GM12878 (cell line): ENCODE data around the gene VPS45. TPM values are rescaled to one million over a fixed set of nuclear protein-coding genes. Genes with fewer than 3 reads are reported as not detected.
A peak's percentile ranks its signal among the peaks of the same experiment; 100 is the strongest.

Experiments used
- ATAC-seq: fragments of 200-7000 bp; cut with Tn5 transposase; 3 replicates; pipeline ENCODE4 v1.9.1; 2020; ENCODE audit warnings: mild to moderate bottlenecking, moderate library complexity
- BruUV-seq: library from RNA; stranded (reverse); fragments of 400-500 nt; replicated peaks from 2 replicates; lab custom pipeline; 2021; lab: Mats Ljungman, UMichigan
- CTCF ChIA-PET: fragments of 300-600 bp; sonication (Branson Sonifier 250); formaldehyde crosslinking; extraction: SDS; loops from one replicate; lab custom pipeline; 2021; ENCODE audit warnings: inconsistent platforms; lab: Yijun Ruan, JAX
- POLR2A ChIA-PET: fragments of 350-600 bp; formaldehyde crosslinking; extraction: SDS; loops from one replicate; lab custom pipeline; 2021; ENCODE audit warnings: inconsistent platforms; lab: Charles Lee
- RAD21 ChIA-PET: fragments of 300-600 bp; sonication (Branson Sonifier 250); formaldehyde crosslinking; loops from one replicate; lab custom pipeline; 2023; ENCODE audit warnings: antibody characterized with exemption; ENCODE audit not compliant: unreplicated experiment; lab: Charles Lee
- SMC1A ChIA-PET: fragments of 300-600 bp; sonication (Branson Sonifier 250); formaldehyde crosslinking; loops from one replicate; lab custom pipeline; 2023; ENCODE audit not compliant: unreplicated experiment, uncharacterized antibody; lab: Charles Lee
- DNase-seq: peaks from one replicate; pipeline ENCODE4 v3.0.0-alpha.2; 2011; ENCODE audit warnings: low read depth, low spot score
- FAIRE-seq: peaks from 3 replicates; lab custom pipeline; 2011; peaks lifted over from hg19 to GRCh38; lab: Jason Lieb, UNC
- H2AFZ ChIP-seq: 2 replicates; pipeline ENCODE4 v1.6.0; 2011; ENCODE audit warnings: low read depth, low read length, control low read depth; ENCODE audit not compliant: control insufficient read depth
- H3K27ac ChIP-seq: 2 replicates; pipeline ENCODE4 v1.5.1; 2011; ENCODE audit warnings: control low read depth; ENCODE audit not compliant: control insufficient read depth, insufficient read depth
- H3K27me3 ChIP-seq, 2 experiments: replicated peaks in 1 of 2; 2 replicates each; pipeline versions ENCODE4 v1.6.0 to v1.6.1; 2011; ENCODE audit warnings: low read length in 1 of 2; ENCODE audit not compliant: control insufficient read depth in 2 of 2, insufficient read depth in 2 of 2
- H3K36me3 ChIP-seq, 2 experiments: 2 replicates each; pipeline ENCODE4 v1.5.1; 2011; ENCODE audit warnings: low read length in 1 of 2; ENCODE audit not compliant: control insufficient read depth in 2 of 2, insufficient read depth in 2 of 2
- H3K4me1 ChIP-seq: 2 replicates; pipeline ENCODE4 v1.6.1; 2011; ENCODE audit warnings: mild to moderate bottlenecking, low read length, moderate library complexity, mixed read lengths; ENCODE audit not compliant: control insufficient read depth, insufficient read depth
- H3K4me2 ChIP-seq: 2 replicates; pipeline ENCODE4 v1.6.0; 2011; ENCODE audit warnings: control low read depth; ENCODE audit not compliant: control insufficient read depth, insufficient read depth
- H3K4me3 ChIP-seq: fragments of 200-600 bp; sonication (generic); 2 replicates; pipeline ENCODE4 v1.5.1; 2016
- H3K79me2 ChIP-seq: 2 replicates; pipeline ENCODE4 v1.6.0; 2011; ENCODE audit warnings: low read length; ENCODE audit not compliant: control insufficient read depth, insufficient read depth
- H3K9ac ChIP-seq: 2 replicates; pipeline ENCODE4 v1.8.0; 2011; ENCODE audit warnings: low read length, control low read depth, mixed read lengths; ENCODE audit not compliant: control insufficient read depth, insufficient read depth
- H3K9me3 ChIP-seq: replicated peaks from 3 replicates; pipeline ENCODE4 v1.5.1; 2011; ENCODE audit warnings: mild to moderate bottlenecking, low read length; ENCODE audit not compliant: control insufficient read depth, insufficient read depth
- H4K20me1 ChIP-seq: 2 replicates; pipeline ENCODE4 v1.6.0; 2011; ENCODE audit not compliant: control insufficient read depth, insufficient read depth
- CHD1 ChIP-seq: IDR thresholded peaks from 2 replicates; pipeline ENCODE4 v1.6.1; 2012; ENCODE audit warnings: low read depth, low read length, improper control_type of control experiment
- CHD4 ChIP-seq: fragments of 200-600 bp; sonication (generic); IDR thresholded peaks from 2 replicates; pipeline ENCODE4 v1.6.1; 2016; ENCODE audit warnings: mild to moderate bottlenecking
- E2F8 ChIP-seq: fragments of 450-650 bp; IDR thresholded peaks from 2 replicates; pipeline ENCODE4 v1.6.1; 2018; ENCODE audit warnings: mild to moderate bottlenecking, low read depth, moderate library complexity; ENCODE audit not compliant: partially characterized antibody
- IKZF2 ChIP-seq, 2 experiments: fragments of 450-650 bp; IDR thresholded peaks; 2 replicates each; pipeline ENCODE4 v1.6.1; 2017; ENCODE audit warnings: mild to moderate bottlenecking in 2 of 2, moderate library complexity in 2 of 2
- LARP7 ChIP-seq: fragments of 450-650 bp; IDR thresholded peaks from 2 replicates; pipeline ENCODE4 v1.6.1; 2017; ENCODE audit warnings: mild to moderate bottlenecking
- MLLT1 ChIP-seq: fragments of 450-650 bp; IDR thresholded peaks from 2 replicates; pipeline ENCODE4 v1.6.1; 2016; ENCODE audit warnings: mild to moderate bottlenecking
- RAD21 ChIP-seq: IDR thresholded peaks from 2 replicates; pipeline ENCODE4 v1.6.1; 2011; ENCODE audit warnings: mild to moderate bottlenecking, low read depth, low read length, moderate library complexity; ENCODE audit not compliant: insufficient read depth
- RAD51 ChIP-seq: fragments of 450-650 bp; IDR thresholded peaks from 2 replicates; pipeline ENCODE4 v1.6.1; 2016; ENCODE audit warnings: moderate library complexity, mild to moderate bottlenecking, inconsistent platforms
- SMAD1 ChIP-seq: fragments of 450-650 bp; IDR thresholded peaks from 2 replicates; pipeline ENCODE4 v1.6.1; 2018; ENCODE audit warnings: mild to moderate bottlenecking, low read depth; ENCODE audit not compliant: partially characterized antibody
- STAT3 ChIP-seq: IDR thresholded peaks from 2 replicates; pipeline ENCODE4 v1.6.1; 2011; ENCODE audit warnings: low read depth, low read length, improper control_type of control experiment
- WGBS: methylation state at CpG from one replicate; pipeline ENCODE4 v1.1.6; 2016; ENCODE audit warnings: low lambda C conversion rate; ENCODE audit not compliant: insufficient replicate concordance, insufficient coverage; ENCODE audit errors: missing lambda C conversion rate; 5-methylcytosine and 5-hydroxymethylcytosine counted together
- in situ Hi-C: fragments of 300-500 bp; cut with MboI; formaldehyde crosslinking; loops from 9 replicates; pipeline ENCODE4 v1.14.3; 2018; ENCODE audit warnings: mixed read lengths
- intact Hi-C: fragments of 100-400 bp; cut with micrococcal nuclease; formaldehyde crosslinking; loops from one replicate; pipeline ENCODE4 v1.14.2; 2022; ENCODE audit not compliant: unreplicated experiment
- polyA plus RNA-seq, 11 experiments: library from polyadenylated mRNA; depleted of rRNA in 4 of 11; unstranded in 6 of 11; stranded (reverse) in 5 of 11; fragments of >200 nt; fragmentation: Nextera tagmentation in 4 of 11; fragmentation: Illumina TruSeq in 1 of 11; extraction: Ambion mirVana in 4 of 11; extraction: Trizol in 1 of 11; gene quantifications; 1 replicate in 1 of 11; 2 replicates in 10 of 11; pipeline versions ENCODE4 v1.2.1 to v1.2.3, GENCODE V29; 2011 to 2016; ENCODE audit warnings: inconsistent platforms in 2 of 11, missing spikeins in 2 of 11, low read depth in 1 of 11
- total RNA-seq, 4 experiments: library from RNA; depleted of rRNA in 3 of 4; stranded (reverse); fragments of >200 nt in 3 of 4; fragmentation: Illumina TruSeq in 1 of 4; extraction: Trizol in 1 of 4; gene quantifications; 2 replicates each; pipeline versions ENCODE4 v1.2.1 to v1.2.3, GENCODE V29; 2013 to 2021

VPS45 gene
- total and polyA plus RNA-seq, 10 of the 15 experiments (the other 5 are each of a cell fraction or from before 2014, with no cell fraction given): 24.4 to 48.7 (median 34.5) TPM

- intact Hi-C loops (no loop called here), in situ Hi-C loops (no loop called here)
- RAD21 ChIA-PET: no interaction called here
- Histone ChIP-seq H3K4me3 (no peak overlapping the region), H3K36me3 (no peaks in the 10 kb centered on the region; a peak in 2 of 4 replicates), H3K9me3 (no peaks in the 10 kb centered on the region; the same call in 2 of the 3 replicates), H3K4me1 (peaks cover 3% of the 10 kb centered on the region; the same call in 1 of the 2 replicates), H4K20me1 (no peaks in the 10 kb centered on the region), H3K27ac (peak overlapping the region; percentile 26), H2AFZ (peak overlapping the region; percentile 6), H3K27me3 (no peaks in the 10 kb centered on the region), H3K9ac (no peak overlapping the region), H3K4me2 (peak overlapping the region; percentile 4; the same call in 1 of the 2 replicates), H3K79me2 (no peaks in the 10 kb centered on the region)
- BruUV-seq: no TSS peak
- CTCF ChIA-PET: interaction anchor here (0.8 to 0.9 kb wide), 2 partner anchors 19 to 25 kb away, joined by 3 read pairs; no protein-coding TSS in a partner anchor
- 40% methylated on average over 3 of the region's 3 CpGs for WGBS
- ATAC-seq: no peak
- POLR2A ChIA-PET: no interaction called here
- SMC1A ChIA-PET: interaction anchor here (0.9 to 1.9 kb wide), 3 partner anchors 10 to 148 kb away, joined by 3 to 6 read pairs (median 3); no protein-coding TSS in a partner anchor
- no peak for DNase-seq
- no peak for TF ChIP-seq SMAD1
- TF ChIP-seq RAD21: no peak
- TF ChIP-seq CHD1: no peak
- TF ChIP-seq MLLT1: no peak
- TF ChIP-seq LARP7: no peak
- no peak for TF ChIP-seq CHD4
- no peak for TF ChIP-seq STAT3
- no peak for TF ChIP-seq RAD51
- no peak for TF ChIP-seq E2F8
- no peak for TF ChIP-seq IKZF2 (IDR thresholded peaks at IDR 0.05)
- FAIRE-seq: peak; percentile 52
These were observed 42.0 kb downstream of the VPS45 start for GRCh38 chr1:150109586-150109985.
